Transverse colon (tissue), 4 donors: ENCODE measurements around the gene ALK. TPM values are rescaled to one million over a fixed set of nuclear protein-coding genes. Genes with fewer than 3 reads are reported as not detected.

Source experiments
- DNase-seq: peaks from one replicate; pipeline ENCODE4 v3.0.0-alpha.2; 2019
- H3K27ac ChIP-seq, 4 donors: fragments of 200-600 bp; sonication (generic); 2 replicates each; pipeline ENCODE4 v1.5.1; 2016 to 2018; ENCODE audit warnings: inconsistent platforms in 4 of 4
- H3K27me3 ChIP-seq: fragments of 200-600 bp; sonication (generic); 2 replicates; pipeline ENCODE4 v1.5.1; 2017; ENCODE audit warnings: inconsistent platforms
- H3K36me3 ChIP-seq, 4 donors: fragments of 200-600 bp; sonication (generic); 2 replicates each; pipeline ENCODE4 v1.5.1; 2017 to 2019; ENCODE audit warnings: inconsistent platforms in 4 of 4
- H3K4me1 ChIP-seq, 4 donors: fragments of 200-600 bp; sonication (generic); 2 replicates each; pipeline ENCODE4 v1.5.1; 2017 to 2020; ENCODE audit warnings: inconsistent platforms in 4 of 4
- H3K4me3 ChIP-seq, 4 donors: fragments of 200-600 bp; sonication (generic); 1 replicate in 1 of 4; 2 replicates in 3 of 4; pipeline versions ENCODE4 v1.5.1 to v1.6.1; 2017 to 2019; ENCODE audit warnings: inconsistent platforms in 4 of 4
- H3K9me3 ChIP-seq, 2 donors: fragments of 200-600 bp; sonication (generic); 2 replicates each; pipeline ENCODE4 v1.5.1; 2017 to 2019; ENCODE audit warnings: inconsistent platforms in 2 of 2
- EP300 ChIP-seq: sonication (generic); formaldehyde crosslinking; IDR thresholded peaks from one replicate; pipeline ENCODE4 v1.6.1; 2017; ENCODE audit warnings: antibody characterized with exemption, low read depth
- POLR2A ChIP-seq: fragments of 450-650 bp; IDR thresholded peaks from one replicate; pipeline ENCODE4 v1.6.1; 2016; ENCODE audit warnings: antibody characterized with exemption, mild to moderate bottlenecking, moderate library complexity
- POLR2AphosphoS5 ChIP-seq, 3 donors: sonication (generic); formaldehyde crosslinking; IDR thresholded peaks; one replicate each; pipeline ENCODE4 v1.6.1; 2016; ENCODE audit warnings: antibody characterized with exemption in 3 of 3
- WGBS, 2 donors: methylation state at CpG; one replicate each; pipeline ENCODE4 v1.1.5; 2018; ENCODE audit warnings: low coverage in 1 of 2; 5-methylcytosine and 5-hydroxymethylcytosine counted together
- in situ Hi-C, 4 donors: fragments of 200-750 bp; cut with MboI; loops; one replicate each; pipeline versions ENCODE4 v1.15.0 to v1.15.1; 2017; ENCODE audit warnings: low sequenced_read_pairs in 3 of 4, low pct_ligation_motif_present in 1 of 4, low pct_unique_long_range_greater_than_20kb in 1 of 4
- intact Hi-C: fragments of 100-400 bp; cut with DNase I; formaldehyde crosslinking; loops from one replicate; pipeline ENCODE4 v1.15.1; 2023; ENCODE audit warnings: low total_unique reads
- total RNA-seq, 4 donors: library from RNA; depleted of rRNA; stranded (reverse); fragments of >200 nt; gene quantifications; one replicate each; pipeline ENCODE4 v1.1.0, GENCODE V29; 2016
- TF ChIP-seq, protein P1 (sequence below), 5 experiments: fragments of 200-600 bp in 3 of 5; fragments of 450-650 bp in 2 of 5; sonication (generic) in 3 of 5; IDR thresholded peaks; 1 replicate in 2 of 5; 2 replicates in 3 of 5; pipeline ENCODE4 v1.5.1; 2016 to 2017; ENCODE audit warnings: antibody characterized with exemption in 5 of 5, inconsistent platforms in 3 of 5, mild to moderate bottlenecking in 2 of 5, moderate library complexity in 1 of 5

Gene ALK
- total RNA-seq, 4 donors from 2014 or later = 0.32 to 0.82 TPM; not detected in 2

DNA sequence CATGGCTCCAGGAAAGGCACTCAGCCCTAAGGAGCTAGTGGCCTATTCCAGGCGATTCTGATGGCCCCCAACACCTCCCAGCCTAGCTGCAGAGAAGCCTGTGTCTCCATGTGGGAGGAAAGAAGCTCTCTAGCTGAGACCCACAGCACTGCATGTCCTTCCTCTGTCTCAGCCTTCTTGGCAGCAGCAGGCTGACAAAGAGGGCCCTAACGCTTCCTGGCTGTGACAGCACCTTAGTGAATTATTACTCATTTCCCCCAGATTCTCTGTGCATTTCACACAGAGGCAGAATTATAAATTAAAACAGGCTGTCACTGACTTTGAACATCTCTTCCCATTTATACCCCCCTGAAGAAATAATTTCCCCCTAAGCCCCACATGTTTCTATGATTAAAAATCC, 599.4 kb downstream of the ALK start:
- Histone ChIP-seq H3K27me3 (no peaks in the 10 kb centered on the region), H3K9me3 (no peaks in the 10 kb centered on the region), H3K27ac (no peak overlapping the region), H3K36me3 (no peaks in the 10 kb centered on the region), H3K4me1 (no peaks in the 10 kb centered on the region), H3K4me3 (no peak overlapping the region)
- intact Hi-C loops (no loop called here), in situ Hi-C loops (loop anchor here in 1 of 4 donors (25.0 kb wide), 1 partner anchor 515 kb away; no protein-coding TSS in a partner anchor)
- WGBS, 2 donors = 20 to 51% methylated on average over 1 to 2 of the region's 2 CpGs
- TF ChIP-seq POLR2A (no peak), POLR2AphosphoS5 (IDR thresholded peaks at IDR 0.05) (no peak)
- no peak for DNase-seq

DNA sequence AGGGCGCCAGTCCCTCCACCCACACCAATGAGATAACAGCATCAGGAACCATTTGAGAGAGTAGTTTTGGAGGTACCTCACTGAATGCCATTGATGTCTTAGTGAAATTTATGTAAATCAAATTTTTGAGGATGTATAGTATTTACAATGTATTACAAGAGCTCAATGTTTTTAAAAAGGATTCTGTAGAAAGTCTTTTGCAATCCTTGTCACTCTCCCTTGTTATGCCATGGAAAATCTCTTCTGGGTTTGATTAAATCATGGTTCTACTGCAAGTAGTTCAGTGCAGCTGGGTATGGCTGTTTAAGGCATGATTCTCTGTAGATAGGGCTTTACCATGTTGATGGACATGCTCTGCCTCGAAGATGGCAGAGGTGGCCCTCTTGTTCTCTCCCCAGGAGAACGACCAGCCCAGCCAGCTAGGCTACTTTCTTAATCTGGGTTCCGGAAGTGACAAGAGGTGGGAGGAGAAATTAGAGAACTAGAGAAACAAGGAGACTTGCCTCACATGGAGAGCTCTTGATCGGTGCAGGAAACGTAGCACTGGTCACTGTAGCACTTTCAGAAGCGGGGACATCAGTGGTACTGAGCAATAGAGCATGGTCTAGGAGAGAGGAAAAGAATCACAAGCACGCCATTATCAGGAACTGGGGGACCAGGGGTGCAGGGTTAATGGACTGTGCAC, 603.4 kb downstream of the ALK start:
- intact Hi-C loops (loop anchor here (5.0 kb wide), 1 partner anchor 1389 kb away; no protein-coding TSS in a partner anchor), in situ Hi-C loops (loop anchor here in 1 of 4 donors (25.0 kb wide), 1 partner anchor 519 kb away; no protein-coding TSS in a partner anchor)
- H3K4me3 ChIP-seq = no peak overlapping the region
- H3K36me3 ChIP-seq = no peaks in the 10 kb centered on the region
- no peaks in the 10 kb centered on the region for H3K9me3 ChIP-seq
- H3K27ac ChIP-seq = no peak overlapping the region
- no peak for DNase-seq
- no peaks in the 10 kb centered on the region for H3K4me1 ChIP-seq
- TF ChIP-seq POLR2AphosphoS5 (IDR thresholded peaks at IDR 0.05) = no peak
- no peak for TF ChIP-seq EP300
- TF ChIP-seq POLR2A = no peak
- TF ChIP-seq, protein P1, sequence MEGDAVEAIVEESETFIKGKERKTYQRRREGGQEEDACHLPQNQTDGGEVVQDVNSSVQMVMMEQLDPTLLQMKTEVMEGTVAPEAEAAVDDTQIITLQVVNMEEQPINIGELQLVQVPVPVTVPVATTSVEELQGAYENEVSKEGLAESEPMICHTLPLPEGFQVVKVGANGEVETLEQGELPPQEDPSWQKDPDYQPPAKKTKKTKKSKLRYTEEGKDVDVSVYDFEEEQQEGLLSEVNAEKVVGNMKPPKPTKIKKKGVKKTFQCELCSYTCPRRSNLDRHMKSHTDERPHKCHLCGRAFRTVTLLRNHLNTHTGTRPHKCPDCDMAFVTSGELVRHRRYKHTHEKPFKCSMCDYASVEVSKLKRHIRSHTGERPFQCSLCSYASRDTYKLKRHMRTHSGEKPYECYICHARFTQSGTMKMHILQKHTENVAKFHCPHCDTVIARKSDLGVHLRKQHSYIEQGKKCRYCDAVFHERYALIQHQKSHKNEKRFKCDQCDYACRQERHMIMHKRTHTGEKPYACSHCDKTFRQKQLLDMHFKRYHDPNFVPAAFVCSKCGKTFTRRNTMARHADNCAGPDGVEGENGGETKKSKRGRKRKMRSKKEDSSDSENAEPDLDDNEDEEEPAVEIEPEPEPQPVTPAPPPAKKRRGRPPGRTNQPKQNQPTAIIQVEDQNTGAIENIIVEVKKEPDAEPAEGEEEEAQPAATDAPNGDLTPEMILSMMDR (IDR thresholded peaks at IDR 0.05) = no peak
- no peaks in the 10 kb centered on the region for H3K27me3 ChIP-seq
- WGBS, 2 donors = 82 to 86% methylated on average over 7 to 8 of the region's 8 CpGs

DNA sequence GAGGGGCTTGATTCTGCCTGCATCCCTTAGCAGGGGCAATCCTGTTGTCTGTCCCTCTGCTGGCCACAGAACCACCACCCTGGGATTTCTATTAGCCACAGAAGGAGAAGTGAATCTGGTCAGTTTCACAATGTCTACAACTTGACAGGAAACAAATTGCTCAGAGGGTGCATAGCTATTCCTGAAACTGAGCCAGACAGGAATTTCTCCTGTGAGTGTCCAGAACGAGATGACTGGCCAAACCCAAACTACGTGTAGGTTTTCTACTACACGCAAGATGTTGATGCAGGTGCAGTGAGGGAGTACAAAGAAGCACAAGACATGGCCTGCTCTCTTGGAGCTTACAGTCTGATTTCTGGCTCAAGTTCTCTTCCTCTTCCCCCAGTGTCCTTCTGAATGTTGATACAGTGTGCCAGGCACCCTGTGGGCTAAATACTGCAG, 604.3 kb downstream of the ALK start:
- in situ Hi-C loops (loop anchor here in 1 of 4 donors (25.0 kb wide), 1 partner anchor 520 kb away; no protein-coding TSS in a partner anchor), intact Hi-C loops (loop anchor here (5.0 kb wide), 1 partner anchor 1390 kb away; no protein-coding TSS in a partner anchor)
- no peak overlapping the region for H3K4me3 ChIP-seq
- peak; percentile 25 to 73 (median 50) for TF ChIP-seq POLR2AphosphoS5 (IDR thresholded peaks at IDR 0.05)
- TF ChIP-seq POLR2A = no peak
- no peak for TF ChIP-seq EP300
- TF ChIP-seq, protein P1 (IDR thresholded peaks at IDR 0.05) = peak in 2 of 5 experiments; percentile 11 to 25
- DNase-seq = peak; percentile 10
- 43 to 50% methylated on average over 3 of the region's 3 CpGs for WGBS, 2 donors
- no peaks in the 10 kb centered on the region for H3K4me1 ChIP-seq
- H3K27ac ChIP-seq = no peak overlapping the region
- no peaks in the 10 kb centered on the region for H3K27me3 ChIP-seq
- no peaks in the 10 kb centered on the region for H3K36me3 ChIP-seq
- no peaks in the 10 kb centered on the region for H3K9me3 ChIP-seq

GRCh38 chr2:29314816-29315571, 606.4 kb downstream of the ALK start:
- 21 to 32% methylated on average over 6 to 18 of the region's 18 CpGs for WGBS, 2 donors
- TF ChIP-seq EP300 = no peak
- no peak for TF ChIP-seq POLR2AphosphoS5 (IDR thresholded peaks at IDR 0.05)
- TF ChIP-seq, protein P1 (IDR thresholded peaks at IDR 0.05) = no peak
- no peak for TF ChIP-seq POLR2A
- H3K27ac ChIP-seq = no peak overlapping the region
- in situ Hi-C loops = loop anchor here in 1 of 4 donors (25.0 kb wide), 1 partner anchor 522 kb away; no protein-coding TSS in a partner anchor
- no peaks in the 10 kb centered on the region for H3K36me3 ChIP-seq
- DNase-seq = peak; percentile 20
- H3K4me3 ChIP-seq = peak overlapping the region in 1 of 4 donors; percentile 23
- no peaks in the 10 kb centered on the region for H3K27me3 ChIP-seq
- no peaks in the 10 kb centered on the region for H3K9me3 ChIP-seq
- no peaks in the 10 kb centered on the region for H3K4me1 ChIP-seq
- intact Hi-C loops = loop anchor here (5.0 kb wide), 1 partner anchor 1392 kb away; no protein-coding TSS in a partner anchor
